Measurements from ENCODE around the gene IGFL4.

DNA sequence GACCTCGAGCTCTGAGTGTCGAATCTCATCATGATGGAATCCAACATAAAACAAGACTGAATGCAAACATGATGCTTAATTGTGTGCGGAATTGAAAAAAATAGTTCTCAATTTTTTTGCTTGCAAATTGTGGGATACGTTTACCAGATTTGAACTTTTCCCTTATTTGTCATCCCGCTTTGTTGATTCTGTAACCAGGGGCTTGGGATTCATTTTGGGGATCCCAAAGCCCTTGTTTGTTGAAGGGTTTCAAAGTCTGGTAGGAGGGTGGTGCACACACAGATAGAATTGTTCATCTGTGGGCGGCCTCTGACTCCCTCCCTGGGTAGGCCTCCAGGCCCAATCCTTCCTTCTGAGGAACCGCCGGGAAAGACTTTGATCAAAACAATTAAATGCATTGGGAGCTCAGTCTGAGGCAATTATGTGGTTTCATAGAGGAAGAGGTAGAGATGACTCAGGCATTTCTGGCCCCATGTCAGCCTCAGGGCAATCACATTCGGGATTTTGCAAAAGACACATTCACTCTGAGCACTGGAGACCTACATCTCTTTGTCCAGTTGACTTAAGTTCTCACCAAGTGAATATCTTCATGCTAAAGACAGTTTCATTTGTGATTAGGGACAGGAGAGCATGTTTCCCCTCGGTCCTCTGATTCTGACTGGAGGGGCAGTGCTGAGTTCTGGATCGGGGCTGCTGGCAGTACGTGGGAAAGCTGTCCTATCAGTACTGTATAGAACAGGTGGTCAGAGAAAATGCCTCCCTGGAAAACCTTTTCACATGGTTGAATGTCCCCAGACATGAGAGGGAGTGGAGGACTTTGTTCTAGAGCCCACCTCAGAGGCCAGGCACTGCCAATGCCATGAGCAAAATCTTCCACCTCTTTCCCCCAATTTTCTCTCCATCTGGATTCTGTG lies 27.8 kb upstream of the IGFL4 start:
- TF ChIP-seq POLR2A (IDR thresholded peaks at IDR 0.05) = no peak
- TF ChIP-seq, protein P1, sequence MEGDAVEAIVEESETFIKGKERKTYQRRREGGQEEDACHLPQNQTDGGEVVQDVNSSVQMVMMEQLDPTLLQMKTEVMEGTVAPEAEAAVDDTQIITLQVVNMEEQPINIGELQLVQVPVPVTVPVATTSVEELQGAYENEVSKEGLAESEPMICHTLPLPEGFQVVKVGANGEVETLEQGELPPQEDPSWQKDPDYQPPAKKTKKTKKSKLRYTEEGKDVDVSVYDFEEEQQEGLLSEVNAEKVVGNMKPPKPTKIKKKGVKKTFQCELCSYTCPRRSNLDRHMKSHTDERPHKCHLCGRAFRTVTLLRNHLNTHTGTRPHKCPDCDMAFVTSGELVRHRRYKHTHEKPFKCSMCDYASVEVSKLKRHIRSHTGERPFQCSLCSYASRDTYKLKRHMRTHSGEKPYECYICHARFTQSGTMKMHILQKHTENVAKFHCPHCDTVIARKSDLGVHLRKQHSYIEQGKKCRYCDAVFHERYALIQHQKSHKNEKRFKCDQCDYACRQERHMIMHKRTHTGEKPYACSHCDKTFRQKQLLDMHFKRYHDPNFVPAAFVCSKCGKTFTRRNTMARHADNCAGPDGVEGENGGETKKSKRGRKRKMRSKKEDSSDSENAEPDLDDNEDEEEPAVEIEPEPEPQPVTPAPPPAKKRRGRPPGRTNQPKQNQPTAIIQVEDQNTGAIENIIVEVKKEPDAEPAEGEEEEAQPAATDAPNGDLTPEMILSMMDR (IDR thresholded peaks at IDR 0.05) = no peak

Measured in prostate gland (tissue), 2 donors.